AG09319 (cell line): Measurements from ENCODE around the gene CYP24A1.
"Not testable (repeated sequence)": the region's sequence is repeated elsewhere in the genome, so short reads cannot be mapped to it uniquely, and the experiment has no call there.

ENCODE experiments used
- DNase-seq: peaks from one replicate; pipeline ENCODE4 v3.0.0-alpha.2; 2010; ENCODE audit warnings: low read depth; ENCODE audit errors: extremely low read depth
- TF ChIP-seq, protein P1 (sequence below): IDR thresholded peaks from 2 replicates; pipeline ENCODE4 v1.5.1; 2011; ENCODE audit warnings: low read depth, mild to moderate bottlenecking, inconsistent platforms, low read length, moderate library complexity

CYP24A1 gene

DNA sequence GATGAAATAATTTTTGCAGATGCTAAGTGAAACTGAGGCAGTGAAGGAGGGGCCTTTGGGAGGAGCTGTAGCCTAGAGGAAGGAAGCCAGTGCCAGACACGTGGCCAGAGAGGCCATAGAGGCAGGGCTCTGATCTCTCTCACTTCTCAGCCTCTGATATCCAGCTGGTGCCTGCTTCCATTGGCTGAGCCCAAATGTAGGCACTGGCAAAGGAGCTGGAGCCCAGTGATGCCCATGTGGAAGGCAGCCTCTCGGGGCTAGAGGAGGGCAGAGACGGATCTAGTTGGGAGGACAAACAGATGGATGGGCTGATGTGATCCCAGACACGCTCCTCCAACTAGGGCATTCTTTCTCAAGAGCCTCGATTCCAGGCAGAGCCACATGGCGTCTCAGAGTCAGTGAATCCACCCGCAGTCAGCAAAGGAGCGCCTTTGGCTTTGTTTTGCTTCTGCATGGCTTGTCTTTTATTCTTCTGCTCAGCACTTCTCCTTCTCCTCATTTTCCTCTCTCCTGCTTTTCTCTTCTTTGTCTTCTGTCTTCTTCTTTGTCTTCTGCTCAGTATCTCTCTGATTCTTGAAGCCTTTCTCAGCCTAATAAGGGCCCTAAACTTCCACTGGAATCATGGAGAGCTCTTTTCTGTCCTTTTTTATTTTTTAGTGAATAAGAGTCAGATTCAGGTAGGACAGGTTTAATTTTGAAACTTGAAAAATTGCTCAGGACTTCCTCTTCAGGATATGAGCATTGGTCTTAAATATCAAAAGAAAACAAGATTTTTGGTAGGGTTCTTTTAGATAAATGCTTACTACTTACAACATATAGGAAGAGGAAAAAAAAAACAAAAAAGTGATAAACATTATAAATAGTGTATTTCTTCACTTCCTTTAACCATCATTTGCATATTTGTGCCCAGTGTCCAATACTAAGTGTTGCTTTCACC, 41.8 kb downstream of the CYP24A1 start:
- TF ChIP-seq, protein P1, sequence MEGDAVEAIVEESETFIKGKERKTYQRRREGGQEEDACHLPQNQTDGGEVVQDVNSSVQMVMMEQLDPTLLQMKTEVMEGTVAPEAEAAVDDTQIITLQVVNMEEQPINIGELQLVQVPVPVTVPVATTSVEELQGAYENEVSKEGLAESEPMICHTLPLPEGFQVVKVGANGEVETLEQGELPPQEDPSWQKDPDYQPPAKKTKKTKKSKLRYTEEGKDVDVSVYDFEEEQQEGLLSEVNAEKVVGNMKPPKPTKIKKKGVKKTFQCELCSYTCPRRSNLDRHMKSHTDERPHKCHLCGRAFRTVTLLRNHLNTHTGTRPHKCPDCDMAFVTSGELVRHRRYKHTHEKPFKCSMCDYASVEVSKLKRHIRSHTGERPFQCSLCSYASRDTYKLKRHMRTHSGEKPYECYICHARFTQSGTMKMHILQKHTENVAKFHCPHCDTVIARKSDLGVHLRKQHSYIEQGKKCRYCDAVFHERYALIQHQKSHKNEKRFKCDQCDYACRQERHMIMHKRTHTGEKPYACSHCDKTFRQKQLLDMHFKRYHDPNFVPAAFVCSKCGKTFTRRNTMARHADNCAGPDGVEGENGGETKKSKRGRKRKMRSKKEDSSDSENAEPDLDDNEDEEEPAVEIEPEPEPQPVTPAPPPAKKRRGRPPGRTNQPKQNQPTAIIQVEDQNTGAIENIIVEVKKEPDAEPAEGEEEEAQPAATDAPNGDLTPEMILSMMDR = no peak
- DNase-seq = no peak

GRCh38 chr20:54131125-54131524, 42.7 kb downstream of the CYP24A1 start:
- DNase-seq = not testable (repeated sequence)

DNA sequence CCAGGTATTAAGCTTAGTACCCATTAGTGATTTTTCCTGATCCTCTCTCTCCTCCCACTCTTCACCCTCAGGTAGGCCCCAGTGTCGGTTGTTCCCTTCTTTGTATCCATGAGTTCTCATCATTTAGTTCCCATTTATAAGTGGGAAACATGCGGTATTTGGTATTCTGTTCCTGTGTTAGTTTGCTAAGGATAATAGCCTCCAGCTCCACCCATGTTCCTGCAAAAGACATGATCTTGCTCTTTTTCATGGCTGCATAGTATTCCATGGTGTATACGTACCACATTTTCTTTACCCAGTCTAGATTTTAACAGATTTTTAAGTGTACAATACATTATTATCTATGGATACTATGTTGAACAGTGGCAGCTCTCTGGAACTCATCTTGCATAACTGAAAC, 44.4 kb downstream of the CYP24A1 start:
- TF ChIP-seq, protein P1 = no peak
- no peak for DNase-seq

GRCh38 chr20:54127855-54128574, 45.8 kb downstream of the CYP24A1 start:
- DNase-seq = no peak
- TF ChIP-seq, protein P1 = no peak

- DNase-seq = no peak
- TF ChIP-seq, protein P1 = no peak
Measured at GRCh38 chr20:54126806-54127655, 46.8 kb downstream of the CYP24A1 start.

DNA sequence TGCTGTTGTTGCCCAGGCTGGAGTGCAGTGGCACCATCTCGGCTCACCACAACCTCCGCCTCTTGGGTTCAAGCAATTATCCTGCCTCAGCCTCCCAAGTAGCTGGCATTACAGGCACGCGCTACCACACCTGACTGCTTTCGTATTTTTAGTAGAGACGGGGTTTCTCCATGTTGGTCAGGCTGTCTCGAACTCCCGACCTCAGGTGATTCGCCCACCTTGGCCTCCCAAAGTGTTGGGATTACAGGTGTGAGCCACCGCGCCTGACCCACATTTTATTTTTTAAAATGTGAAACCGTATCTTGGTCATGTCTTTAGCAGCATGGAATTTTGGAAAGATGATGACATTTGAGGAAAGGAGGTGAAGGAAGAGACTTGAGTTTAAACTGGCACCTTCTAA, 47.5 kb downstream of the CYP24A1 start:
- not testable (repeated sequence) for DNase-seq

GRCh38 chr20:54123587-54124180, 50.1 kb downstream of the CYP24A1 start:
- peak; percentile 63 for DNase-seq

More at GRCh38 chr20:54123587-54124180, 50.1 kb downstream of the CYP24A1 start:
- TF ChIP-seq, protein P1 = no peak
